Esophagus mucosa (tissue), 1 donor: Measurements from ENCODE around the gene CFAP91. TPM values are rescaled to one million over a fixed set of nuclear protein-coding genes. Genes with fewer than 3 reads are reported as not detected.

Experiments
- ATAC-seq: fragments of 200-7000 bp; cut with Tn5 transposase; one replicate; pipeline ENCODE4 v1.9.1; 2020
- total RNA-seq: library from RNA; stranded (reverse); gene quantifications from one replicate; pipeline ENCODE4 v1.2.4, GENCODE V29; 2023
- donor health status: DM: yes; HTN: yes; CAD: no.

CFAP91 gene
- total RNA-seq, 1 donor from 2014 or later: not detected

DNA sequence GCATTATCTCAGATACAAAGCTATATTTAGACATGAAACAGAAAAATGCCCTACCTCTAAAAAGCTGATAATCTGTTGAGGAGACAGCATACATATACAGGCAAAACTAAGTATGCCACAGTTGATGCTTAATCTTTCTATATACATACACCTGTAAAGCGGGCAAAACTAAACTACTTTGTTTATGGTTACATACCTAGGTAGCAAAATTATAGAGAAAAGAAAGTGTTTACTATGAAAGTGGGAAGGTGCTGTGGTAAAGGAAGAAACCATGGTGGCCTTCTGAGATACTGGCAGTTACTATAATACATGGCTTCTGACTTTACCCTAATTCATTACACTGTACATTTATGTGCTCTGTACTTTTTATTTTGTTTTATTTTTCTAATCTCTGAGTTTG is 43.1 kb downstream of the CFAP91 start:
- ATAC-seq: no peak

GRCh38 chr3:119746423-119746822 is 43.6 kb downstream of the CFAP91 start:
- no peak for ATAC-seq

- no peak for ATAC-seq
Measured at GRCh38 chr3:119747357-119747756, 44.5 kb downstream of the CFAP91 start.

GRCh38 chr3:119748991-119749390 is 46.2 kb downstream of the CFAP91 start:
- ATAC-seq: no peak

GRCh38 chr3:119751423-119751822 is 48.6 kb downstream of the CFAP91 start:
- ATAC-seq: no peak

Other genes starting within 250 kb of the CFAP91 start
- gene TMEM39A, start 239.4 kb upstream of the CFAP91 start, total RNA-seq: 13.1 TPM
- gene POGLUT1, start 234.1 kb upstream of the CFAP91 start, total RNA-seq: 9.0 TPM
- 90.3 TPM for gene TIMMDC1, start 204.5 kb upstream of the CFAP91 start, total RNA-seq
- 0.08 TPM for gene CD80, start 143.4 kb upstream of the CFAP91 start, total RNA-seq
- gene ADPRH, start 123.5 kb upstream of the CFAP91 start, total RNA-seq: 2.1 TPM
- 0.92 TPM for gene PLA1A, start 105.1 kb upstream of the CFAP91 start, total RNA-seq
- gene POPDC2, start 42.4 kb upstream of the CFAP91 start, total RNA-seq: 0.60 TPM
- 24.9 TPM for gene COX17, start 25.6 kb upstream of the CFAP91 start, total RNA-seq
- not detected for gene NR1I2, start 79.1 kb downstream of the CFAP91 start, total RNA-seq